K562 (cell line): ENCODE data around the gene UPK2. TPM values are rescaled to one million over a fixed set of nuclear protein-coding genes. Genes with fewer than 3 reads are reported as not detected.
A peak's percentile ranks its signal among the peaks of the same experiment; 100 is the strongest.

ENCODE experiments used
- CEBPB ChIP-seq: fragments of 450-650 bp; IDR thresholded peaks from 2 replicates; pipeline ENCODE4 v1.6.1; 2016; ENCODE audit warnings: missing genetic modification characterization, missing compliant biosample characterization
- DDX20 ChIP-seq: fragments of 450-650 bp; IDR thresholded peaks from 2 replicates; pipeline ENCODE4 v1.6.1; 2016; ENCODE audit warnings: missing genetic modification characterization, low read depth, mild to moderate bottlenecking, missing compliant biosample characterization, moderate library complexity
- E2F4 ChIP-seq: sonication (generic); formaldehyde crosslinking; IDR thresholded peaks from 2 replicates; pipeline ENCODE4 v1.8.0; 2022; ENCODE audit warnings: mild to moderate bottlenecking, low read depth, missing genetic modification reagents
- ETS2 ChIP-seq: IDR thresholded peaks from 2 replicates; pipeline ENCODE4 v1.6.1; 2016; ENCODE audit warnings: borderline replicate concordance, missing genetic modification characterization, mild to moderate bottlenecking, moderate library complexity, missing compliant biosample characterization; ENCODE audit not compliant: poor library complexity, severe bottlenecking
- FOS ChIP-seq: IDR thresholded peaks from 3 replicates; pipeline ENCODE4 v1.6.1; 2011; ENCODE audit not compliant: insufficient read length; ENCODE audit errors: extremely low read depth
- FOSL1 ChIP-seq: fragments of 200-800 bp; sonication (Bioruptor generic); conservative IDR thresholded peaks from 2 replicates; pipeline ENCODE4 v1.6.1; 2016; ENCODE audit warnings: missing genetic modification characterization, missing compliant biosample characterization
- FOXJ3 ChIP-seq: sonication (generic); formaldehyde crosslinking; IDR thresholded peaks from 2 replicates; pipeline ENCODE4 v1.4.0; 2020; ENCODE audit warnings: mild to moderate bottlenecking, missing genetic modification reagents
- GTF3C2 ChIP-seq: IDR thresholded peaks from 3 replicates; pipeline ENCODE4 v1.6.1; 2011; ENCODE audit warnings: borderline replicate concordance, mild to moderate bottlenecking, moderate library complexity; ENCODE audit not compliant: insufficient read length; ENCODE audit errors: extremely low read depth
- IRF2 ChIP-seq: sonication (generic); formaldehyde crosslinking; IDR thresholded peaks from 2 replicates; pipeline ENCODE4 v1.8.1; 2022; ENCODE audit warnings: mild to moderate bottlenecking, missing genetic modification reagents
- KLF6 ChIP-seq: fragments of 250-450 bp; sonication (Bioruptor Pico); IDR thresholded peaks from 2 replicates; pipeline ENCODE4 v1.4.0; 2020; ENCODE audit warnings: mild to moderate bottlenecking, moderate library complexity, borderline replicate concordance
- NCOA4 ChIP-seq: fragments of 450-650 bp; IDR thresholded peaks from 2 replicates; pipeline ENCODE4 v1.6.1; 2018; ENCODE audit warnings: mild to moderate bottlenecking; ENCODE audit not compliant: partially characterized antibody
- NRF1 ChIP-seq, 2 experiments: fragments of 450-650 bp; IDR thresholded peaks in 1 of 2; conservative IDR thresholded peaks in 1 of 2; 2 replicates each; pipeline ENCODE4 v1.6.1; 2014; ENCODE audit warnings: mild to moderate bottlenecking in 2 of 2
- NUFIP1 ChIP-seq: fragments of 450-650 bp; IDR thresholded peaks from 2 replicates; pipeline ENCODE4 v1.6.1; 2018; ENCODE audit not compliant: partially characterized antibody
- PML ChIP-seq: IDR thresholded peaks from 2 replicates; pipeline ENCODE4 v1.6.1; 2012; ENCODE audit warnings: low read length, inconsistent platforms
- POLR3A ChIP-seq: IDR thresholded peaks from 2 replicates; pipeline ENCODE4 v1.6.1; 2011; ENCODE audit warnings: borderline replicate concordance, mild to moderate bottlenecking, moderate library complexity; ENCODE audit not compliant: insufficient read length, insufficient read depth; ENCODE audit errors: extremely low read depth
- RAD21 ChIP-seq, 2 experiments: fragments of 250-450 bp in 1 of 2; fragments of 450-650 bp in 1 of 2; sonication (Bioruptor Pico) in 1 of 2; formaldehyde crosslinking in 1 of 2; IDR thresholded peaks in 1 of 2; conservative IDR thresholded peaks in 1 of 2; 2 replicates each; pipeline versions ENCODE4 v1.4.0 to v1.8.0; 2020 to 2022; ENCODE audit warnings: mild to moderate bottlenecking in 2 of 2, moderate library complexity in 1 of 2
- RBM17 ChIP-seq: fragments of 200-400 bp; formaldehyde crosslinking; IDR thresholded peaks from 2 replicates; pipeline ENCODE4 v1.6.1; 2017; ENCODE audit warnings: low read depth, mild to moderate bottlenecking, low read length, borderline replicate concordance
- SAFB2 ChIP-seq: fragments of 200-400 bp; formaldehyde crosslinking; IDR thresholded peaks from 2 replicates; pipeline ENCODE4 v1.6.1; 2018; ENCODE audit warnings: borderline replicate concordance, low read length, low read depth, moderate library complexity; ENCODE audit not compliant: severe bottlenecking
- SMARCE1 ChIP-seq: fragments of 450-650 bp; IDR thresholded peaks from 2 replicates; pipeline ENCODE4 v1.7.1; 2016; ENCODE audit warnings: mild to moderate bottlenecking
- SRF ChIP-seq, 2 experiments: fragments of 250-450, 450-650 bp in 1 of 2; sonication (Bioruptor Pico) in 1 of 2; sonication (generic) in 1 of 2; formaldehyde crosslinking; IDR thresholded peaks; 2 replicates each; pipeline versions ENCODE4 v1.5.0 to v1.5.1; 2020 to 2022; ENCODE audit warnings: mild to moderate bottlenecking in 1 of 2, missing genetic modification reagents in 1 of 2
- TFAM ChIP-seq: fragments of 250-450 bp; sonication (Bioruptor Pico); conservative IDR thresholded peaks from 2 replicates; pipeline ENCODE4 v1.5.0; 2021; ENCODE audit warnings: mild to moderate bottlenecking, moderate library complexity
- XRCC3 ChIP-seq: fragments of 450-650 bp; IDR thresholded peaks from 2 replicates; pipeline ENCODE4 v1.6.1; 2017; ENCODE audit warnings: mild to moderate bottlenecking, moderate library complexity
- ZBED1 ChIP-seq: IDR thresholded peaks from 2 replicates; pipeline ENCODE4 v1.6.1; 2014
- ZC3H4 ChIP-seq: sonication (generic); formaldehyde crosslinking; IDR thresholded peaks from 2 replicates; pipeline ENCODE4 v1.9.0; 2021; ENCODE audit warnings: missing genetic modification reagents, borderline replicate concordance
- ZNF324 ChIP-seq: fragments of 250-450 bp; sonication (Bioruptor Pico); IDR thresholded peaks from 2 replicates; pipeline ENCODE4 v1.4.0; 2020; ENCODE audit warnings: mild to moderate bottlenecking
- ZNF830 ChIP-seq: fragments of 250-450 bp; sonication (Bioruptor Pico); IDR thresholded peaks from 2 replicates; pipeline ENCODE4 v1.5.0; 2021; ENCODE audit warnings: mild to moderate bottlenecking
- polyA plus RNA-seq, 8 experiments: library from polyadenylated mRNA; depleted of rRNA in 4 of 8; stranded (reverse) in 5 of 8; unstranded in 3 of 8; fragments of >200 nt; fragmentation: Nextera tagmentation in 2 of 8; fragmentation: Illumina TruSeq in 1 of 8; extraction: Ambion mirVana in 2 of 8; extraction: Trizol in 1 of 8; gene quantifications; 2 replicates each; pipeline versions ENCODE4 v1.2.1 to v1.2.3, GENCODE V29; 2011 to 2014; ENCODE audit warnings: inconsistent platforms in 1 of 8, missing spikeins in 1 of 8
- total RNA-seq, 7 experiments: library from RNA; depleted of rRNA in 6 of 7; stranded (reverse); fragments of >200 nt in 6 of 7; fragmentation: Illumina TruSeq in 2 of 7; extraction: Trizol in 2 of 7; gene quantifications; 2 replicates each; pipeline versions ENCODE4 v1.2.1 to v1.2.3, GENCODE V29; 2011 to 2021; ENCODE audit warnings: low replicate concordance in 1 of 7

Gene UPK2
- total and polyA plus RNA-seq, 9 of the 15 experiments (the other 6 are each of a cell fraction or from before 2014, with no cell fraction given), result not detected

GRCh38 chr11:118980191-118980881 is 24.2 kb downstream of the UPK2 start (continued):
- TF ChIP-seq GTF3C2, result no peak
- no peak for TF ChIP-seq SAFB2
- peak in 1 of 2 experiments; percentile 54; a peak in 3 of 4 replicates for TF ChIP-seq RAD21 (CRISPR knock-in tag; conservative IDR thresholded peaks at IDR 0.05 in 1 of 2, IDR thresholded peaks at IDR 0.05 in 1 of 2)
- TF ChIP-seq IRF2 (CRISPR knock-in tag), result no peak
- no peak for TF ChIP-seq FOS
- TF ChIP-seq ZNF324, result no peak
- TF ChIP-seq NUFIP1, result no peak
- TF ChIP-seq ZBED1, result no peak
- no peak for TF ChIP-seq TFAM
- TF ChIP-seq ZC3H4 (CRISPR knock-in tag), result no peak
- TF ChIP-seq SRF (CRISPR knock-in tag; IDR thresholded peaks at IDR 0.05), result peak in 1 of 2 experiments; percentile 88; a peak in 2 of 4 replicates
- no peak for TF ChIP-seq CEBPB (tag)
- no peak for TF ChIP-seq FOXJ3 (CRISPR knock-in tag)
- TF ChIP-seq XRCC3, result no peak
- TF ChIP-seq NCOA4, result no peak
- no peak for TF ChIP-seq ZNF830
- peak; percentile 54 to 57 for TF ChIP-seq NRF1 (conservative IDR thresholded peaks at IDR 0.05 in 1 of 2, IDR thresholded peaks at IDR 0.05 in 1 of 2)
- no peak for TF ChIP-seq RBM17
- TF ChIP-seq POLR3A, result no peak
- no peak for TF ChIP-seq E2F4 (CRISPR knock-in tag)
- TF ChIP-seq KLF6 (CRISPR knock-in tag), result peak; percentile 11; the same call in 1 of the 2 replicates
- TF ChIP-seq ETS2 (tag), result no peak
- no peak for TF ChIP-seq FOSL1 (tag)
- no peak; the same call in 1 of the 2 replicates for TF ChIP-seq PML
- TF ChIP-seq SMARCE1, result peak; percentile 73
- TF ChIP-seq DDX20, result no peak
